HL-60 (cell line): ENCODE data around the gene GPR31.

ENCODE experiments used
- DNase-seq, 2 experiments: peaks; one replicate each; pipeline ENCODE4 v3.0.0-alpha.2; 2010 to 2020; ENCODE audit warnings: low read depth in 1 of 2, low spot score in 1 of 2
- H3K27ac ChIP-seq: fragments of 250-450 bp; sonication (Bioruptor Pico); replicated peaks from 2 replicates; pipeline ENCODE4 v1.5.1; 2020; ENCODE audit warnings: mild to moderate bottlenecking, moderate library complexity
- H3K27me3 ChIP-seq: fragments of 250-450 bp; sonication (Bioruptor Pico); 2 replicates; pipeline ENCODE4 v1.5.1; 2021; ENCODE audit warnings: mild to moderate bottlenecking, moderate library complexity; ENCODE audit not compliant: insufficient read depth, poor library complexity, severe bottlenecking
- H3K4me3 ChIP-seq: replicated peaks from 2 replicates; pipeline ENCODE4 v1.5.1; 2011; ENCODE audit warnings: mild to moderate bottlenecking, control low read depth, low read length; ENCODE audit not compliant: insufficient read depth
- GABPA ChIP-seq: IDR thresholded peaks from 2 replicates; pipeline ENCODE4 v1.6.1; 2012; ENCODE audit warnings: low read depth
- POLR2AphosphoS5 ChIP-seq: IDR thresholded peaks from 2 replicates; pipeline ENCODE4 v1.6.1; 2012; ENCODE audit warnings: low read depth
- SPI1 ChIP-seq: IDR thresholded peaks from 2 replicates; pipeline ENCODE4 v1.6.1; 2012; ENCODE audit warnings: low read depth, mild to moderate bottlenecking, borderline replicate concordance
- TF ChIP-seq, protein P1 (sequence below): IDR thresholded peaks from one replicate; pipeline ENCODE4 v1.5.1; 2011; ENCODE audit warnings: low read length, control low read depth, inconsistent platforms; ENCODE audit not compliant: insufficient read depth
- TF ChIP-seq, protein P2 (sequence below): IDR thresholded peaks from 2 replicates; pipeline ENCODE4 v1.6.1; 2012; ENCODE audit warnings: low read depth; ENCODE audit not compliant: insufficient replicate concordance

Gene GPR31

GRCh38 chr6:167137081-167137480 lies 20.7 kb downstream of the GPR31 start:
- H3K27me3 ChIP-seq, result no peaks in the 10 kb centered on the region
- H3K4me3 ChIP-seq, result no peak overlapping the region
- DNase-seq, result peak in 1 of 2 experiments; percentile 25
- TF ChIP-seq, protein P1, sequence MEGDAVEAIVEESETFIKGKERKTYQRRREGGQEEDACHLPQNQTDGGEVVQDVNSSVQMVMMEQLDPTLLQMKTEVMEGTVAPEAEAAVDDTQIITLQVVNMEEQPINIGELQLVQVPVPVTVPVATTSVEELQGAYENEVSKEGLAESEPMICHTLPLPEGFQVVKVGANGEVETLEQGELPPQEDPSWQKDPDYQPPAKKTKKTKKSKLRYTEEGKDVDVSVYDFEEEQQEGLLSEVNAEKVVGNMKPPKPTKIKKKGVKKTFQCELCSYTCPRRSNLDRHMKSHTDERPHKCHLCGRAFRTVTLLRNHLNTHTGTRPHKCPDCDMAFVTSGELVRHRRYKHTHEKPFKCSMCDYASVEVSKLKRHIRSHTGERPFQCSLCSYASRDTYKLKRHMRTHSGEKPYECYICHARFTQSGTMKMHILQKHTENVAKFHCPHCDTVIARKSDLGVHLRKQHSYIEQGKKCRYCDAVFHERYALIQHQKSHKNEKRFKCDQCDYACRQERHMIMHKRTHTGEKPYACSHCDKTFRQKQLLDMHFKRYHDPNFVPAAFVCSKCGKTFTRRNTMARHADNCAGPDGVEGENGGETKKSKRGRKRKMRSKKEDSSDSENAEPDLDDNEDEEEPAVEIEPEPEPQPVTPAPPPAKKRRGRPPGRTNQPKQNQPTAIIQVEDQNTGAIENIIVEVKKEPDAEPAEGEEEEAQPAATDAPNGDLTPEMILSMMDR, result no peak
- TF ChIP-seq SPI1, result no peak
- TF ChIP-seq, protein P2, sequence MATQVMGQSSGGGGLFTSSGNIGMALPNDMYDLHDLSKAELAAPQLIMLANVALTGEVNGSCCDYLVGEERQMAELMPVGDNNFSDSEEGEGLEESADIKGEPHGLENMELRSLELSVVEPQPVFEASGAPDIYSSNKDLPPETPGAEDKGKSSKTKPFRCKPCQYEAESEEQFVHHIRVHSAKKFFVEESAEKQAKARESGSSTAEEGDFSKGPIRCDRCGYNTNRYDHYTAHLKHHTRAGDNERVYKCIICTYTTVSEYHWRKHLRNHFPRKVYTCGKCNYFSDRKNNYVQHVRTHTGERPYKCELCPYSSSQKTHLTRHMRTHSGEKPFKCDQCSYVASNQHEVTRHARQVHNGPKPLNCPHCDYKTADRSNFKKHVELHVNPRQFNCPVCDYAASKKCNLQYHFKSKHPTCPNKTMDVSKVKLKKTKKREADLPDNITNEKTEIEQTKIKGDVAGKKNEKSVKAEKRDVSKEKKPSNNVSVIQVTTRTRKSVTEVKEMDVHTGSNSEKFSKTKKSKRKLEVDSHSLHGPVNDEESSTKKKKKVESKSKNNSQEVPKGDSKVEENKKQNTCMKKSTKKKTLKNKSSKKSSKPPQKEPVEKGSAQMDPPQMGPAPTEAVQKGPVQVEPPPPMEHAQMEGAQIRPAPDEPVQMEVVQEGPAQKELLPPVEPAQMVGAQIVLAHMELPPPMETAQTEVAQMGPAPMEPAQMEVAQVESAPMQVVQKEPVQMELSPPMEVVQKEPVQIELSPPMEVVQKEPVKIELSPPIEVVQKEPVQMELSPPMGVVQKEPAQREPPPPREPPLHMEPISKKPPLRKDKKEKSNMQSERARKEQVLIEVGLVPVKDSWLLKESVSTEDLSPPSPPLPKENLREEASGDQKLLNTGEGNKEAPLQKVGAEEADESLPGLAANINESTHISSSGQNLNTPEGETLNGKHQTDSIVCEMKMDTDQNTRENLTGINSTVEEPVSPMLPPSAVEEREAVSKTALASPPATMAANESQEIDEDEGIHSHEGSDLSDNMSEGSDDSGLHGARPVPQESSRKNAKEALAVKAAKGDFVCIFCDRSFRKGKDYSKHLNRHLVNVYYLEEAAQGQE, result no peak
- no peak for TF ChIP-seq POLR2AphosphoS5
- TF ChIP-seq GABPA, result no peak
- no peak overlapping the region for H3K27ac ChIP-seq

DNA sequence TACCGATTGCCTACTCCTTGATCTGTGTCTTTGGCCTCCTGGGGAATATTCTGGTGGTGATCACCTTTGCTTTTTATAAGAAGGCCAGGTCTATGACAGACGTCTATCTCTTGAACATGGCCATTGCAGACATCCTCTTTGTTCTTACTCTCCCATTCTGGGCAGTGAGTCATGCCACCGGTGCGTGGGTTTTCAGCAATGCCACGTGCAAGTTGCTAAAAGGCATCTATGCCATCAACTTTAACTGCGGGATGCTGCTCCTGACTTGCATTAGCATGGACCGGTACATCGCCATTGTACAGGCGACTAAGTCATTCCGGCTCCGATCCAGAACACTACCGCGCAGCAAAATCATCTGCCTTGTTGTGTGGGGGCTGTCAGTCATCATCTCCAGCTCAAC lies 21.4 kb downstream of the GPR31 start:
- Histone ChIP-seq H3K4me3 (no peak overlapping the region), H3K27me3 (no peaks in the 10 kb centered on the region), H3K27ac (no peak overlapping the region)
- TF ChIP-seq GABPA, result no peak
- no peak for TF ChIP-seq SPI1
- TF ChIP-seq, protein P1, result no peak
- TF ChIP-seq, protein P2, result no peak
- no peak for TF ChIP-seq POLR2AphosphoS5
- DNase-seq, result no peak

DNA sequence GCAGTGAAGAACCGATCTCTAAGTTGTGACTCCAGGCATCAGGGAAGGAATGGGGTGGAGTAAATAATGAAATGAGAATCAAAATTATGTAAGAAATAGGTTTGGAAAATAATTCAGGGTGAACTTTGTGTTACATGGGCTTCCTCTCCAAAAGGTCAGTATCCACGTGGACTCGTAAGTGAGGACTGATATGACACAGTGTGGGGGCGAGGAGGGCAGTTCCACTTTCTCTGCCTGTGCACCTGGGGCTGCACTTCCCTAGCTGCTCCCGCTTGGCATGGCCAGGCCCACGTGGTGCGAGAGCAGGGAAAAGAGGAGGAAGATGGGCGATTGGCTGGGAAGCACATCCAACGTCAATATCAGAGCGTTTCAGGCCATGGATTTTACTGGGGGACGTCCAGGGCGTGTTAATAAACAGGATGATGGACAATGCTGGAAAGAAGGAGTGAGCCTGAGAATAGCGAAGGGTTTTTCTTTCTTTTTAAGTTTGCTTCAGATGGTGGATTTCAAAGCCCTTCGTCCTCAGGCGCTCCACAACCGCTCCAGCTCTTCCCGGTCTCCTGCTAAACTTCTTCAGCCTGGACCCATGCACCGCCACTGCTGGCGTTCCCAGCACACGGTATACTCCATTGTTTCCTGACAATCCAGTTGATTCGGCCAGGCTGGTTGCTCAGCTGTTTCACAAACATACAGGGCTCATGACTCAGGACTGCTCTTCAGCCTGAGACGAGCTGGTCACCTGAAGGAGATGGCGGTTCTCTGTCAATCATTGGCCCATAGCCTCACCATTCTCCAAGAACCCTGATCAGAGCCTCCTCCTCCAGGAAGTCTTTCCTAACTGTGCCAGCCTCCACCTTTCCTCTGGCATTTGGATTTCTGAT lies 23.1 kb downstream of the GPR31 start:
- H3K27ac ChIP-seq, result no peak overlapping the region
- no peak for DNase-seq
- H3K4me3 ChIP-seq, result no peak overlapping the region
- TF ChIP-seq, protein P1, result no peak
- TF ChIP-seq, protein P2, result no peak
- TF ChIP-seq POLR2AphosphoS5 (no peak), SPI1 (no peak), GABPA (no peak)
- no peaks in the 10 kb centered on the region for H3K27me3 ChIP-seq
